Stomach (tissue), 4 donors: Measurements from ENCODE around the gene ACKR4.

Experiments used
- POLR2A ChIP-seq, 4 donors: fragments of 450-650 bp; IDR thresholded peaks; one replicate each; pipeline ENCODE4 v1.6.1; 2016; ENCODE audit warnings: antibody characterized with exemption in 4 of 4, control low read depth in 2 of 4, mild to moderate bottlenecking in 1 of 4, moderate library complexity in 1 of 4
- POLR2AphosphoS5 ChIP-seq, 3 donors: sonication (generic); formaldehyde crosslinking; IDR thresholded peaks; one replicate each; pipeline ENCODE4 v1.6.1; 2016; ENCODE audit warnings: antibody characterized with exemption in 3 of 3
- TF ChIP-seq, protein P1 (sequence below), 7 experiments: fragments of 450-650 bp in 4 of 7; fragments of 200-600 bp in 3 of 7; sonication (generic) in 3 of 7; IDR thresholded peaks; one replicate each; pipeline ENCODE4 v1.5.1; 2016 to 2019; ENCODE audit warnings: antibody characterized with exemption in 7 of 7, control low read depth in 2 of 7, mild to moderate bottlenecking in 1 of 7

DNA sequence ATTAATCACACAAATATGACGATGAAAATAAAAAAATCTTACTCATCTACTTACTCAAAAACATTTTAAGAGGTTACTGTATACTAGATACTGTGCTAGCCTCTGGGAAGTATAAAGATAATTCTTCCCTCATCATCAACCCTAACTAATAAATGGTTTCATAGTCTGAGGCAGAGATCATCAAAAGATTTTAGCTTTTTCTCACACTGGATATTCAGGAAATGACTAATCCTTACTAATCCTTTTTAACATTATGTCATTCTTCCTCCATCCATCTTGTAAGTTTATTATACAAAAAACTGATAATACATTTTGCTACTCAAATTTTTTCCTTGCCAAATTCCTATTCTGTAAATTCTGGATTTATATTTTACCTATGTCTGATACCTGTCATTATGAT lies 32.9 kb downstream of the ACKR4 start:
- TF ChIP-seq, protein P1, sequence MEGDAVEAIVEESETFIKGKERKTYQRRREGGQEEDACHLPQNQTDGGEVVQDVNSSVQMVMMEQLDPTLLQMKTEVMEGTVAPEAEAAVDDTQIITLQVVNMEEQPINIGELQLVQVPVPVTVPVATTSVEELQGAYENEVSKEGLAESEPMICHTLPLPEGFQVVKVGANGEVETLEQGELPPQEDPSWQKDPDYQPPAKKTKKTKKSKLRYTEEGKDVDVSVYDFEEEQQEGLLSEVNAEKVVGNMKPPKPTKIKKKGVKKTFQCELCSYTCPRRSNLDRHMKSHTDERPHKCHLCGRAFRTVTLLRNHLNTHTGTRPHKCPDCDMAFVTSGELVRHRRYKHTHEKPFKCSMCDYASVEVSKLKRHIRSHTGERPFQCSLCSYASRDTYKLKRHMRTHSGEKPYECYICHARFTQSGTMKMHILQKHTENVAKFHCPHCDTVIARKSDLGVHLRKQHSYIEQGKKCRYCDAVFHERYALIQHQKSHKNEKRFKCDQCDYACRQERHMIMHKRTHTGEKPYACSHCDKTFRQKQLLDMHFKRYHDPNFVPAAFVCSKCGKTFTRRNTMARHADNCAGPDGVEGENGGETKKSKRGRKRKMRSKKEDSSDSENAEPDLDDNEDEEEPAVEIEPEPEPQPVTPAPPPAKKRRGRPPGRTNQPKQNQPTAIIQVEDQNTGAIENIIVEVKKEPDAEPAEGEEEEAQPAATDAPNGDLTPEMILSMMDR (IDR thresholded peaks at IDR 0.05), result no peak
- TF ChIP-seq POLR2A (IDR thresholded peaks at IDR 0.05), result no peak
- TF ChIP-seq POLR2AphosphoS5 (IDR thresholded peaks at IDR 0.05), result no peak
